ENCODE data around the gene APOBR.
"Not testable (repeated sequence)": the region's sequence is repeated elsewhere in the genome, so short reads cannot be mapped to it uniquely, and the experiment has no call there.

APOBR gene

DNA sequence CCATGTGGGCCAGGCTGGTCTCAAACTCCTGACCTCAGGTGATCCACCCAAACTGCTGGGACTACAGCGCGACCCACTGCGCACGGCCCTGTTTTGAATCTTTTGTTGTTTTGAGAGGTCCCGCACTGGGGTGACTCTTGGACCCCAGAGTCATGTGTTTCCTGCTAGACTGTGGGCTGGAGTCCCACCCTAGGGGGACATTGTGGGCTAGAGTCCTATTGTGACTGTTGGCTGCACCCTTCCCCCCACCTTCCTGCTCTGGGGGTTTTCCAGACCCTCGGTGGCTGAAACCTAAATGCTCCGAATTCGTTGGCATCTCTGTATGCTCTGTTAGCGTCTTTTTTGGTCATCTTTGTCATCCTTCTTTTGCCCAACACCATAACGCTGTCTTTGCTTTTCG lies 28.3 kb downstream of the APOBR start:
- in situ Hi-C loops (cut with MboI; ENCODE audit: low pct_unique_long_range_greater_than_20kb, low sequenced_read_pairs) = no loop called here
- no peak for DNase-seq

DNA sequence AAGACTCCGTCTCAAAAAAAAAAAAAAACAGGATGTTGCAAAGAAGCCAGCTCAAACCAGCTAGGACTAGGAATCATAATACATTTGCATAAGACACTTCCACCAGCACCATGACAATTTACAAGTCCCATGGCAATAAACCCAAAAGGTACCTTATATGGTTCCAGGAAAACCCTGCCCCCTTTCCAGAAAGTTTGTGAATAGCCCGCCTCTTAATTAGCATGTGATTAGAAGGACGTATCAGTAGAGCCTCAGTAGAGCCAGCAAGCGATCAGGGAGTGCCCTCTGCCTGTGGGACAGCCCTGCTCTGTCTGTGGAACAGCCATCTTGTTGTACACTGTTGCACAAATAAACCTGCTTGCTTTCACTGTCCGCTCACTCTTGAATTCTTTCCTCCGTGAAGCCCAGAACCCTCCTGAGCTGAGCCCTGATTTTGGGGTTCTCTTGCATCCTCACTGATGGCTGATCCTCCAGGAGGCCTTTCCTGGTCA lies 30.3 kb downstream of the APOBR start:
- in situ Hi-C loops (cut with MboI; ENCODE audit: low pct_unique_long_range_greater_than_20kb, low sequenced_read_pairs) = loop anchor here (25.0 kb wide), 1 partner anchor 413 kb away; the partner anchor contains the start of genes CD19 and RABEP2
- peak; percentile 58 for DNase-seq

DNA sequence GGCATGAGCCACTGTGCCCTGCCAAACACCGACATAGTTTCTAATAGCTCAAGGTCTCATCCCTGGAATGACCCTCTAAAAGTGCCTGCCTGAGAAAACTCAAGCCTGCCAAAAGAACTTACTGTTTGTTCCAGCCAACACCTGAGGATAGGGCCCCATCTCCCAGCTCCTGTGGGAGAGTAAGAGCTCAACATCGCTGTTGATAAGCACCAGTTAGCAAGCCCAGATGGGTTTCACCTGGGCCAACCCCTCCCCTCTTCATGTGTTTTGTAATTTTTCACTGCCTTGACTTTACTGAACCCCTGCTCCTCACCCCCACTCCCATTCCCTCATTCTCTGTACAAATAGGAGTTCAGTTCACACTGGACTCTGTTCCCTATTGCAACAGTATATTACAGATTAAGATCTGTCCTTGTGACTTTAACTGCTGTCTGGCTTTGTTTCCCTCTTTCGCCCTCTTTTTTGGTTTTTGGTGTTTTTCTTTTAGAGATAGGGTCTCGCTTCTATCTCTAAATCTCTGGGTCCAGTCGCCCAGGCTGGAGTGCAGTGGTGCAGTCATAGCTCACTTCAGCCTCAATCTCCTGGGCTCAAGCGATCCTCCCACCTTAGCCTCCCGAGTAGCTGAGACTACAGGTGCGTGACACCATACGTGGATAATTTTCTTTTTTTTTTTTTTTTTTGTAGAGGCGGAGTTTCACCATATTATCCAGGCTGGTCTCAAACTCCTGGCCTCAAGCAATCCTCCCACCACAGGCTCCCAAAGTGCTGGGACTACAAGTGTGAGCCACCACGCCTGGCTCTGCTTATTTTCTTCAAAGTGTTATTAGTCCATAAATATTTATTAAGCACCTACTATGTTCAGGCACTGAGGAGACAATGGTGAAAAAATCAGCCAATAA lies 32.0 kb downstream of the APOBR start:
- DNase-seq = no peak
- in situ Hi-C loops (cut with MboI; ENCODE audit: low pct_unique_long_range_greater_than_20kb, low sequenced_read_pairs) = loop anchor here (25.0 kb wide), 1 partner anchor 411 kb away; the partner anchor contains the start of genes CD19 and RABEP2

DNA sequence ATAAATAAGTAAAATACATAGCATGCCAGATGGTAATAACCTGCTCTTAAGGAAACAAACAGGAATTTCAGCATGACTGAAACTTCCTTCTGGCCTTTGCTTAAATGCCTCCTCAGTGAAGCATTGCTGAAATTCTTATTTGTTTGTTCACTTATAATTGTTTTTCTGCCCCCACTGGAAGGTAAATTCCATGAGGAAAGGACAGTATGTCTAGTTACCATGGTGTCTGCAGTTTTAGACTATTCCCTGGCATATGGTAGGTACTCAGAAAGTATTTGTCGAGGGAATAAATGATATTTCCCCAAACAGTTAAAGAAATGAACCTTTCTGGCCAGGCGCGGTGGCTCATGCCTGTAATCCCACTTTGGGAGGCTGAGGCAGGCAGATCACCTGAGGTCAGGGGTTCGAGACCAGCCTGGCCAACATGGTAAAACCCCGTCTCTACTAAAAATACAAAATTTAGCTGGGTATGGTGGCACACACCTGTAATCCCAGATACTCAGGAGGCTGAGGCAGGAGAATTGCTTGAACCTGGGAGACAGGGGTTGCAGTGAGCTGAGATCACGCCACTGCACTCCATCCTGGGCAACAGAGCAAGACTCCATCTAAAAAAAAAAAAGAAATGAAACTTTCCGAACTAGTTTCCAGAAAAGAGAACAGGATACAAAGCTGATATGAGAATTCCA lies 32.8 kb downstream of the APOBR start:
- in situ Hi-C loops (cut with MboI; ENCODE audit: low pct_unique_long_range_greater_than_20kb, low sequenced_read_pairs) = loop anchor here (25.0 kb wide), 1 partner anchor 410 kb away; the partner anchor contains the start of genes CD19 and RABEP2
- not testable (repeated sequence) for DNase-seq

DNA sequence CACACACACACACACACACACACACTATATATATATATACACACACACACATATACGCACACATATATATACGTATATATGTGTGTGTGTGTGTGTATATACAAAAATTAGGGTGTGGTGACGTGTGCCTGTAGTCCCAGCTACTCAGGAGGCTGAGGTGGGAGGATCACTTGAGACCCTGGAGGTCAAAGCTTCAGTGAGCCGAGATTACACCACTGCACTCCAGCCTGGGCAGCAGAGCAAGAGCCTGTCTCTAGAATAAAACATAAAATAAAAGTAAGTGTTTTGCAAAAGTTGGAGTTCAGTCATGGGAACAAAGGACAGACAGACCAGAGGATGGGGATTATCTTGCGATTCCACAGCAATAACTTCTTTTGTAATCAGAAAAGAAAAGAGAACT lies 33.5 kb downstream of the APOBR start:
- in situ Hi-C loops (cut with MboI; ENCODE audit: low pct_unique_long_range_greater_than_20kb, low sequenced_read_pairs) = loop anchor here (25.0 kb wide), 1 partner anchor 409 kb away; the partner anchor contains the start of genes CD19 and RABEP2
- DNase-seq = no peak

DNA sequence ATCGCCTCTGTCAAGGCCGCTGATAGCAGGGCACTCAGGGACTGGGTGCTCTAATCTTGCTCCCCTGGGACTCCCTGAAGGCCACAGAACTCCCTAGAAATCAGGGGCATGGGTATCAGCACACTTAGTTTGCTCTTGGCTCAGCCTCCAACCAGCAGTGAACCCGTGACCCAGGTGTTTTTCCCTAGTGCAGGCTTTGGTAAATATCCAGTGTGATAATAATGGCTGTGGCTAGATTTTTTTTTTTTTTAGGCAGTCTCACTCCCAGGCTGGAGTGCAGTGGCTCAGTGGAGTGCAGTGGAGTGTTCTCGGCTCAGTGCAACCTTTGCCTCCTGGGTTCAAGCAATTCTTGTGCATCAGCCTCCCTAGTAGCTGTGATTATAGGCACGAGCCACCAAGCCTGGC lies 34.0 kb downstream of the APOBR start:
- in situ Hi-C loops (cut with MboI; ENCODE audit: low pct_unique_long_range_greater_than_20kb, low sequenced_read_pairs) = loop anchor here (25.0 kb wide), 1 partner anchor 409 kb away; the partner anchor contains the start of genes CD19 and RABEP2
- no peak for DNase-seq

DNA sequence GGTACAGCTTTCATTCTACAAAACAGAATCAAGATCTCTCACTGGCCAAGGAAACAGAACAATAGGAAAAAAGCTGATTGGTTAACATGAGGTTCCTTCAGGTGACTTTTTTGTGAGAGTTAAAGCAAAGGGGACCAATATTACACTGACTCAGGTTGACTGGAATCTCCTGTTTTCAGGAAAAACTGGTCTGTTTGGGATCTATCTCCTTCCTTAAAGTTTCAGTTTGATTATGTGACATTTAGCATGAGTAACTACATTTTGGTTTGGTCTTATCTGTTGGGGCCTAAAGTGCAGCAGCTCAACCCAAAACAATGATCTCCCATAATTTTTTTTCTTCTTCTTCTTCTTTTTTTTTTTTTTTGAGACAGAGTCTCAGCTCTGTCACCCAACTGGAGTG lies 34.7 kb downstream of the APOBR start:
- DNase-seq = no peak
- in situ Hi-C loops (cut with MboI; ENCODE audit: low pct_unique_long_range_greater_than_20kb, low sequenced_read_pairs) = loop anchor here (25.0 kb wide), 1 partner anchor 408 kb away; the partner anchor contains the start of genes CD19 and RABEP2

DNA sequence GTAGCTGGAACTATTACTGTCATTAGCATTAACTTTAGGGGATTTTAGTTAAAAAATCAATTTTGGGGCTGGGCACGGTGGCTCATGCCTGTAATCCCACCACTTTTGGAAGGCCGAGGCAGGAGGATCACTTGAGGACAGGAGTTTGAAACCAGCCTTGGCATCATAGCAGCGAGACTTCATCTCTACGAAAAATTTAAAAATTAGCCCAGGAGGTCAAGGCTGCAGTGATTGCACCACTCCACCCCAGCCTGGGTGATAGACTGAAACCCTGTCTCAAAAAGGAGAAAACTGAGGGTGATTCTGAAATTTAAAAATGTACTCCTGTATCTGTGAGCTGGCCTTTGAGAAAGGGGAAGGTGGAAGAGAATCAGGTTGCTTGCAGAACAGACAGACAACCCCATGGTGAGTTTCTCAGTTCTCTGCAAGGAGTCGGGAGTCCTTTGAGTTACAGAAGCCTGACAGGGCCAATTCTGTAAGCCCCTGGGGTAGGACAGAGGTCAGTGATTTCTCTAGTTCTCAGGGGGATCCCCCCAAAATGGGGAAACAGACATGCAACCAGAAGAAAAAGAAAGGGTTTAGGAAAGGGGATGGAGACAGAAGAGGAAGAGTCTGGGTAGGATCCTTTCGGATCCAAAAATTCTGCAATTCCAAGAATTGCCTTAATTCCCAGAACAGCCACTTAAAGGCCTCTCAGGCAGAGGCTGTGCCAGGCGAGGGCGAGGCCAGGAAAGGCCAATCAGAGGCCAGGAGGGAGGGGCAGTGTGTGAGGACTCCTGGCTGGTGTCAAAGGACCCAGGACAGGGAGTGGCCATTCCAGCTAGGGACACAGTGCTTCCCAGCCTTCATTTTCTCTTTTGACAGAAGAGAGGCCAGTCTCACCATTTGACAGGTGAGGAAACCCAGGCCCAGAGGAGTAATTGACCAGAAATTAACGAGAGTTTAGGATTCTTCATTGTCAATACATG lies 37.6 kb downstream of the APOBR start:
- in situ Hi-C loops (cut with MboI; ENCODE audit: low pct_unique_long_range_greater_than_20kb, low sequenced_read_pairs) = loop anchor here (25.0 kb wide), 1 partner anchor 405 kb away; the partner anchor contains the start of genes CD19 and RABEP2

DNA sequence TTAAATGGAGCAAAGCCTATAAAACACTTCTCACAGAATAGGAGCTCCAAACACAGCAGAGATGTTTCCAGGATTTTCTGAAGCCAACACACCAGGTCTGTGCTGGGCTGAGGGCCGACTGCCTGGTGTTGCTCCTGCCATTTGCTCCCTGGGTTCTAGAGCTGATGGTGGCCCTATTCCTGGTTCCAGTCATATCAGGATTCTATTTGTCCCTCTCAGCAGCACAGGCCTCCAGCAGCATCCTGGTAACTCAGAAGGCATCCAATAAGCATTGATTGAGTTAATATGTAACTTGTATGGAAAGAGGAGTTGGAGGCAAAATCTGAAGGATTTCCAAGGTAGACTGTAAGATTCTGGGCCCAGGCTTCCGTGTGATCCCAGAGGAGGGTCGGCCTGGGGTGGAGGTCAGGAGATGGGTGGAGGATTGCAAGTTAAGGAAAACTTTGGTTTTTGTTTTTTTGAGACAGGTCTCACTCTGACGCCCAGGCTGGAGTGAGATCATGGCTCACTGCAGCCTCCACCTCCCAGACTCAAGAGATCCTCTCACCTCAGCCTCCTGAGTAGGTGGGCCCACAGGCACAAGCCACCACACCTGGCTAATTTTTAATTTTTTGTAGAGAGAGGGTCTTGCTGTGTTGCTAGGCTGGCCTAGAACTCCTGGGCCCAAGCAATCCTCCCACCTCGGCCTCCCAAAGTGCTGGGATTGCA lies 38.7 kb downstream of the APOBR start:
- DNase-seq = no peak
- in situ Hi-C loops (cut with MboI; ENCODE audit: low pct_unique_long_range_greater_than_20kb, low sequenced_read_pairs) = loop anchor here (25.0 kb wide), 1 partner anchor 404 kb away; the partner anchor contains the start of genes CD19 and RABEP2

More for the DNA sequence above, 37.6 kb downstream of the APOBR start:
- no peak for DNase-seq

DNA sequence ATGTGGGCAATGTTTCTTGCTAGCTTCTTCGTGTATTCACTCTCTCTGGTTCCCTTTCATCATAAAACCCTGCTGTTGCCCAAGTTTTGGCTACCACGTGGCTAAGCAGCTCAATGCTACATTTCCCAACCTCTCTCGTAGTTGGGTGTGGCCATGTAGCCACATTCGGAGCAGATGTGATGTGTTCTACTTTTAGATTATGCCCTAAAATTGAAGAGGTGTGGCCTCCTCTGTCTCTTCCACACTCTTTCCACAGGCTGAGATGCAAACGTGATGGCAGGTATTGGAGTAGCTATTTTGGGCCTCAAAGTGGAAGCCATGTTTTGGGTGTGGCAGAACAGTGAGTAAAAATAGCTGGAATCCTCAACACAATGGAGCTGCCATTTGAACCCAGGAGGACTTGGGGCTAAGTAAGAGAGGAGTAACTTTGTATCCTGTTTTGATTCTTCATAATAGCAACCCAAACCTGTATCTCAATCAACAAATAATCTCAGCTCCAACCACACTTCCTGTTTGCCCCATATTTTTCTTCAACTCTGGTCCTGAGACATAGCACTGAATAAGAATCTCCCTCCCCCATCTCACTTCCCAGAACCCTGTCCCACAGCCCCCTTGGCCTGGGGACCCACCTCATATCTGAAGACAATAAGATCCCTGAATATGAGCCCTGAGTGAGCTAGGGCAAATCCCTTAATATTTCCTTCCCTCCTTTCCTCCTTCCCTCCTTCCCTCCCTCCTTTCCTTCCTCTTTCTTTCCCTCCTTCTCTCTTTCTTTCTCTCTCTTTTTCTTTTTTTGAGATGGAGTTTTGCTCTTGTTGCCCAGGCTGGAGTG lies 40.3 kb downstream of the APOBR start:
- DNase-seq = no peak
- in situ Hi-C loops (cut with MboI; ENCODE audit: low pct_unique_long_range_greater_than_20kb, low sequenced_read_pairs) = loop anchor here (25.0 kb wide), 1 partner anchor 403 kb away; the partner anchor contains the start of genes CD19 and RABEP2

DNA sequence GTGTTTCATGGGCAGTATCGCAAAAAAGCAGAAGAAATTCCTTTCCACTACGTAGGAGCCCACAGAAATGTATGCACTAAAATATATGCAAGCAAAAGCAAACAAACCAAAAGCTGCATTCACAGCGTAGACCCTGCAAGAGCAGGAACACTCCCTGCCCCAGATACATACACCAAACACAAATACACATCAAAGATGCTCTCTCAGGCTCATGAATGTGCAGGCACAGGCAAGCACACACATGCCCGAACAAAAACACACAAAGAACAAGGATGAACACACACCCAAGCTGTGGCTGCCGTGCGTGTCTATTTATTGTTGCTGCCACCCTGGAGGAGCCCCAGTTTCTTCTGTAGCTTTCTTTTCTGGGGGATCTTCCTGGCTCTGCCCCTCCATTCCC lies 42.6 kb downstream of the APOBR start:
- in situ Hi-C loops (cut with MboI; ENCODE audit: low pct_unique_long_range_greater_than_20kb, low sequenced_read_pairs) = loop anchor here (25.0 kb wide), 1 partner anchor 400 kb away; the partner anchor contains the start of genes CD19 and RABEP2
- no peak for DNase-seq

DNA sequence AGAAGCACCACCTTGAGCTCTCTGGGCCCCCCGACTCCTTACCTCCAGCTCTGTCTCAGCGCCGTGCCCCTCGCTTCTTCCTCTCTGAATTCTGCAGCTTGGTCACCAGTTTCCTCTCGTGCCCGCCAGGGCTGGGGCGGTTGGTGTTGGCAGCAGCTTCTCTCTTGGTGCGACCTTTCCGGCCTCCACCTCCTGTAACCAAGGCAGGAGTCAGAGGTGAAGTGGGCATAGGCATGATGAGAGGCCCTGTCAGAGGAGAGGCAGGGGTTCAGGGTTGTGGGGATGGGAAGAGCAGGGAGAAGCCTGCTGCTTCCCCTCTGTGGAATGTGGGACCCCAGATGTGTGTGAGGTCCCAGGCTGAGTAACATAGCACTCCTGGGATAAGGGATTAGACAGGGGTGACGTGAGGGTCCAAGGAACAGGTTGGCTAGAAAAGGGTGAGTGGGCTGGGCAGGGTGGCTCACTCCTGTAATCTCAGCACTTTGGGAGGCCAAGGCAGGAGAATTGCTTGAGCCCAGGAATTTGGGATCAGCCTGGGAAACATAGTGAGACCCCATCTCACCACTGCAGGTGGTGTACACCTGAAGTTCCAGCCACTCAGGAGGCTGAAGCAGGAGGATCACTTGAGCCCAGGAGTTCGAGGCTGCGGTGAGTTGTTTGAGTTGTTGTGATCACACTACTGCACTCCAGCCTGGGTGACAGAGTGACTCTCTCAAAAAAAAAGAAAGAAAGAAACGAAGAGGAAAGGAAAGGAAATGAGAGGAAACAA lies 43.7 kb downstream of the APOBR start:
- no peak for DNase-seq
- in situ Hi-C loops (cut with MboI; ENCODE audit: low pct_unique_long_range_greater_than_20kb, low sequenced_read_pairs) = loop anchor here (25.0 kb wide), 1 partner anchor 399 kb away; the partner anchor contains the start of genes CD19 and RABEP2

DNA sequence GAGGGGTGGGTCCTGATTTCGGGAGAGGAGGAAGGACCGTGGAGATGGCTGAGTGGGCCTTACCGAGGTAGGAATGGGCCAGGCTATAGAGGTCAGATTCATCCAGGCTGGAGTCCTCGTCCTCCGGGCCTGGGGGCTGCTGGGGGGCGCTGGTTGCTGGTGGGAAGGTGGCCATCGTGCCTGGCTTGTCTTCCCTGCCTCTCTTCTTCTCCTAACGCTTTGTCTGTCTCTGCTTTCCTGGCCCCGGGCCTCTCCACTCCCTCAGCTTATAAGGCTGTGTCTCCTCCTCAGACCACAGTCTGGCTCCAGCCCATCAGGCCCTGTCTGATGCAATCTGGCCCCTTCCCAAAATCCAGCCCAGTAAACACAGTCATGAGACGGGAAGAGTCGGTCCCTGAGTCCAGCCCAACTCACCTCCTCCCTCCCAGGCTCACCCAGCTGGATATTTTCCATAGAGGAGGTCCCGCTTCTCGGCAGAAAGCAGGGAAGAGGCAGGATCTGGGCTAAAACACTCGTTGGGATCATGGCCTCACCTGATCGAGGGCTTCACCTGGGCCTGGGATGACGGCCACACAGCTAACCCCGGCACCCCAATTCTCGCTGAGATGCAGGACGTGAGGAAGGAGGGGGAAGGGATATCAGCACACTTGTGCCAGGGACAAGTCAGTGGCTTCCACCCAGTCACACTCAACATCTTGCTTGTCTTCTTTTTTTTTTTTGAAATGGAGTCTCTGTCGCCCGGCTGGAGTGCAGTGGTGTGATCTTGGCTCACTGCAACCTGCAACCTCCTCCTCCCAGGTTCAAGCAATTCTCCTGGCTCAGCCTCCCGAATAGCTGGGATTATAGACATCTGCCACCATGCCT lies 44.5 kb downstream of the APOBR start, which contains the start of gene NUPR1:
TSS of gene NUPR1 (minus strand) at position 242 of the 864 bp plus-strand sequence. CDS start at position 175, 67 bp downstream.
- DNase-seq = no peak
- in situ Hi-C loops (cut with MboI; ENCODE audit: low pct_unique_long_range_greater_than_20kb, low sequenced_read_pairs) = loop anchor here (25.0 kb wide), 1 partner anchor 398 kb away; the partner anchor contains the start of genes CD19 and RABEP2

DNA sequence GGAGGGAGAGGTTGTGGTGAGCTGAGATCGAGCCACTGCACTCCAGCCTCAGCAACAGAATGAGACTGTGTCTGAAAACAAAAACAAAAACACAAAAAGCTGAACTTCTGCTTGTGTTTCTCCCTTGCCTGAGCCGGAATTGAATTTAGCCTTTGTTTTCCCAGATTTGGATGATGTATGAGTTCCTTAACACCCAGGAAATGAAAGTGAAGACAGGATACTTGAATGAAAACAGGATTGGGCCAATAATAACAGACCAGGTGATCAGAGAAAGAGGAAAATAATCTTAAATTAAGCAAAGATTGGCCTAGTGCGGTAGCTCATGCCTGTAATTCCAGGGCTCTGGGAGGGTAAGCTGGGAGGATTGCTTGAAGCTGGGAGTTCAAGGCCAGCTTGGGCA lies 45.9 kb downstream of the APOBR start:
- in situ Hi-C loops (cut with MboI; ENCODE audit: low pct_unique_long_range_greater_than_20kb, low sequenced_read_pairs) = loop anchor here (5.0 to 25.0 kb wide), 2 partner anchors 48 to 397 kb away; partner anchors contain the start of genes APOBR, CD19, CLN3 and RABEP2
- DNase-seq = no peak

DNA sequence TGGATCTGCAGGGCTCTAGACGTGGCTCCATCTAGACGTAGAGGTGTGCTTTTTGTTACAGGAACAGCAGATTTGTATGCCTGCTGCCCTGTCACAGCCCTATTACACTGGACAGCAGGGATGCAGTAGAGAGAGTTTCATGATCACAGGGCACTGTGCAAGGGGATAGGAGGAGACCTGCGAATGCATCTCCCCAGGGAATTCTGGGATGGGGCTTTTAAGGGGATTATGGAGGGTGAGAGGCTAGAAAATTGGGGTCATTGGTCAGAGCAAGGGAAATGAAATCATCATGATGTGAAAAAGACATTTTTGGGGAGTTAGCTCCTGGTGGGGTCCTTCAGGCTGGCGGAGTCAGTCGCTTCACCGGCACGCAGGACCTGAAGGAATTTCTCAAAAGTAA lies 48.2 kb downstream of the APOBR start:
- in situ Hi-C loops (cut with MboI; ENCODE audit: low pct_unique_long_range_greater_than_20kb, low sequenced_read_pairs) = loop anchor here (5.0 to 25.0 kb wide), 2 partner anchors 50 to 395 kb away; partner anchors contain the start of genes APOBR, CD19, CLN3 and RABEP2
- DNase-seq = no peak

All from KBM-7 (cell line).